B cell (primary cell): ENCODE results near the gene SRP19.

Source experiments
- CTCF ChIP-seq: fragments of 200-600 bp; IDR thresholded peaks from one replicate; pipeline ENCODE4 v1.8.0; 2022; ENCODE audit warnings: antibody characterized with exemption, mild to moderate bottlenecking
- EZH2 ChIP-seq: IDR thresholded peaks from 2 replicates; pipeline ENCODE4 v1.6.1; 2012; ENCODE audit warnings: borderline replicate concordance, low read depth, mild to moderate bottlenecking, moderate library complexity, low read length; ENCODE audit not compliant: insufficient read depth, poor library complexity, severe bottlenecking

DNA sequence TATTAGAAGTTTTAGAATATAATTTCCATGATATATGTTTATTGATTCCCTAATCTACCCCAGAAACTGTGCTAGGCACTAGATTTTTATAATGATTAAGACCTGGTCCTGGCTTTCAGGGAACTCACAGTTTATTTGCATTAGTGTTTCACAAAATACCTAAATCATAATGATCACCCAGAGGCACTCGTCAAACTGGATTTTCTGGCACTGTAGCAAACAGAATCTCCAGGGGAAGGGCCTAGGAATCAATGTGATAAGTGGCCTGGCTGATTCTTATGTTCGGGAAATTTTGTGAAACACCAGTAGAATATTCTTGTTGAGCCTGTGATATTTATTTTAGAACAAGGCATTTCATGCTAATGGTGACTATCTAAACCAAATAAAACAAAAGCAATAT, 37.4 kb upstream of the SRP19 start:
- TF ChIP-seq CTCF (no peak), EZH2 (no peak)
